PFSK-1 (cell line): ENCODE data around the gene SST.

ENCODE experiments used
- SIN3A ChIP-seq: IDR thresholded peaks from 2 replicates; pipeline ENCODE4 v1.6.1; 2012; ENCODE audit warnings: mild to moderate bottlenecking, low read length, moderate library complexity, borderline replicate concordance; ENCODE audit not compliant: insufficient read depth
- TF ChIP-seq, protein P1 (sequence below), 2 experiments: IDR thresholded peaks; 2 replicates each; pipeline versions ENCODE4 v1.6.1 to v1.8.0; 2011 to 2012; ENCODE audit warnings: low read depth in 2 of 2, low read length in 2 of 2, control low read depth in 1 of 2, inconsistent platforms in 1 of 2, mild to moderate bottlenecking in 1 of 2, moderate library complexity in 1 of 2; ENCODE audit not compliant: insufficient read depth in 1 of 2

- TF ChIP-seq, protein P1, sequence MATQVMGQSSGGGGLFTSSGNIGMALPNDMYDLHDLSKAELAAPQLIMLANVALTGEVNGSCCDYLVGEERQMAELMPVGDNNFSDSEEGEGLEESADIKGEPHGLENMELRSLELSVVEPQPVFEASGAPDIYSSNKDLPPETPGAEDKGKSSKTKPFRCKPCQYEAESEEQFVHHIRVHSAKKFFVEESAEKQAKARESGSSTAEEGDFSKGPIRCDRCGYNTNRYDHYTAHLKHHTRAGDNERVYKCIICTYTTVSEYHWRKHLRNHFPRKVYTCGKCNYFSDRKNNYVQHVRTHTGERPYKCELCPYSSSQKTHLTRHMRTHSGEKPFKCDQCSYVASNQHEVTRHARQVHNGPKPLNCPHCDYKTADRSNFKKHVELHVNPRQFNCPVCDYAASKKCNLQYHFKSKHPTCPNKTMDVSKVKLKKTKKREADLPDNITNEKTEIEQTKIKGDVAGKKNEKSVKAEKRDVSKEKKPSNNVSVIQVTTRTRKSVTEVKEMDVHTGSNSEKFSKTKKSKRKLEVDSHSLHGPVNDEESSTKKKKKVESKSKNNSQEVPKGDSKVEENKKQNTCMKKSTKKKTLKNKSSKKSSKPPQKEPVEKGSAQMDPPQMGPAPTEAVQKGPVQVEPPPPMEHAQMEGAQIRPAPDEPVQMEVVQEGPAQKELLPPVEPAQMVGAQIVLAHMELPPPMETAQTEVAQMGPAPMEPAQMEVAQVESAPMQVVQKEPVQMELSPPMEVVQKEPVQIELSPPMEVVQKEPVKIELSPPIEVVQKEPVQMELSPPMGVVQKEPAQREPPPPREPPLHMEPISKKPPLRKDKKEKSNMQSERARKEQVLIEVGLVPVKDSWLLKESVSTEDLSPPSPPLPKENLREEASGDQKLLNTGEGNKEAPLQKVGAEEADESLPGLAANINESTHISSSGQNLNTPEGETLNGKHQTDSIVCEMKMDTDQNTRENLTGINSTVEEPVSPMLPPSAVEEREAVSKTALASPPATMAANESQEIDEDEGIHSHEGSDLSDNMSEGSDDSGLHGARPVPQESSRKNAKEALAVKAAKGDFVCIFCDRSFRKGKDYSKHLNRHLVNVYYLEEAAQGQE (IDR thresholded peaks at IDR 0.05; ENCODE audit: insufficient read depth in 1 of 2, low read depth in 2 of 2, low read length in 2 of 2) = no peak
- no peak for TF ChIP-seq SIN3A
These were observed 28.6 kb upstream of the SST start for GRCh38 chr3:187698499-187699399.
